PC-9 (cell line): Measurements from ENCODE around the gene PCBP1.

Experiments
- CTCF ChIP-seq: fragments of 200-600 bp; sonication (generic); conservative IDR thresholded peaks from 2 replicates; pipeline ENCODE4 v1.6.1; 2017; ENCODE audit warnings: mixed run types, antibody characterized with exemption, mild to moderate bottlenecking, moderate library complexity
- EZH2 ChIP-seq: fragments of 200-600 bp; sonication (generic); IDR thresholded peaks from 2 replicates; pipeline ENCODE4 v1.8.0; 2017; ENCODE audit warnings: antibody characterized with exemption, low read depth

GRCh38 chr2:70080610-70081200, 6.6 kb upstream of the PCBP1 start:
- TF ChIP-seq CTCF (no peak), EZH2 (no peak)
